ENCODE data around the gene TNKS1BP1.

TNKS1BP1 gene

DNA sequence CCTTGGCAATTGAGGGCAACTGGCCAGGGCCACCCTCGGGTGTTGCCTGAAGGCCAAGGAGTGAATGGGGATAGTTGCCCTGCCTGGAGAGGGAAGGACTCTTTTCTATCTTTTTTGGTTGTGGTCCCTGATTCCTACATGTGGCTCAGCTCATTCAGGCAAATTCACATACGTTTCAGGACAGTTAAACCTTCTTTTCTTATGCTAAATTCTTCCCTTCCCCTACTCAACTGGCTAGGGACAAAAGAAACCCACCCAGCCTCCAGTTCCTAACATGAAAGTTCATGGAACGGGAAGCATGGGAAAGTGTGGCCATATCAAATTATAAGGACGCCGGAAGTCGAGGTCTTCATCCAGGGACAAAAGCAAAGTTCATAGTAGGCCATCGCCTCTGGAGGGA, 61.4 kb downstream of the TNKS1BP1 start:
- no peak for DNase-seq (ENCODE audit: low read depth in 1 of 2, low spot score in 1 of 2)

GRCh38 chr11:57262157-57262556, 62.6 kb downstream of the TNKS1BP1 start:
- DNase-seq (ENCODE audit: low read depth in 1 of 2, low spot score in 1 of 2) = no peak

- DNase-seq (ENCODE audit: low read depth in 1 of 2, low spot score in 1 of 2) = no peak
Measured at GRCh38 chr11:57260937-57261783, 63.6 kb downstream of the TNKS1BP1 start.

GRCh38 chr11:57256119-57256518, 68.6 kb downstream of the TNKS1BP1 start:
- no peak for DNase-seq (ENCODE audit: low read depth in 1 of 2, low spot score in 1 of 2)

GRCh38 chr11:57255618-57256017, 69.1 kb downstream of the TNKS1BP1 start:
- no peak for DNase-seq (ENCODE audit: low read depth in 1 of 2, low spot score in 1 of 2)

- no peak for DNase-seq (ENCODE audit: low read depth in 1 of 2, low spot score in 1 of 2)
Measured at GRCh38 chr11:57254631-57255030, 70.1 kb downstream of the TNKS1BP1 start.

DNA sequence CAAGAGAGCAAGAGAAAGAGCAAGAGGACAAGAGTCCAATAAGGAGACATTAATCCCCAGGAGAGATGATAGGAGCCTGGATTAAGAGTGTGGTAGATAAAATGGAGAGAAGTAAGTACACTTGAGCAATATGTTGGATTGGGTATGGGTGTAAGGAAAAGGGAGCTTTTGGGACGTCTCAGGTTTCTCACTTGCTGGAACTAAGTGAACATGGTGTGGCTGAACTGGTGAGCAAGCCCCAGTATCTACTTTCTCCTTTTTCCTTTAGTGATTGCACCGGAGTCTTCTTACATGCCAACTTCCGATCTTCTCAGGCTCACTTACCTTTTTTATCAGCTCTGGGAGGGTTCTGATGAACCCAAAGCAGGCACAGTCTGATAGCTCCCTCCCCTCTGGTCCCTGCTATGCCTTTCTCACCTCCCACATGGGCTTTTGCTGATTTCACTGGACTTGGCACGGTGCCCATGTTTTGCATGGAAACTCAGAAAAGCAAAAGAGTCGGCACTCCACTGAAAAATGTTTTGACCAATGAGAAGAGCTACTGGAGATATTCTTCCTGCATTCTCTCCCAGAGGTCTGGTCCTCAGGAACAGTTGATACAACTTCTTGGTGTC, 73.2 kb downstream of the TNKS1BP1 start:
- no peak for DNase-seq (ENCODE audit: low read depth in 1 of 2, low spot score in 1 of 2)

DNA sequence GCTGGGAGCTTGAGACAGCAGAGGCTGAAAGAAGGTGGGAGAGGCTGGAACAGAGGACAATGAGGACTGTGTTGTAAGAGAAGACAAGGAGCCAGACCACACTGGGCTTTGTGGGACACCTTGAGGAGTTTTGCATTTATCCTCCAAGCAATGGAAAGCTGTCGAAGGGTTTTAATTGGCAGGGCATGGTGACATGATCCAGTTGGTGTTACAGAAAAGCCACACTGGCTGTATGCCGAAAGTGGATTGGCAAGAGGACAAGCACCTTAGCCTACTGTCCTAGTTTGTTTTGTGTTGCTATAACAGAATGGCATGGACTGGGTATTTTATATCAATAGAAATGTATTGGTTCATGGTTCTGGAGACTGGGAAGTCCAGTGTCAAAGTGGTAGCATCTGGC, 73.7 kb downstream of the TNKS1BP1 start:
- DNase-seq (ENCODE audit: low read depth in 1 of 2, low spot score in 1 of 2) = no peak

Measured in activated T-helper 1 cell treated with anti-CD3 and anti-CD28 coated beads, Interleukin-2, amount 50 U/mL, for 16 hours (primary cell).